Measurements from ENCODE around the gene MACROD2. TPM values are rescaled to one million over a fixed set of nuclear protein-coding genes. Genes with fewer than 3 reads are reported as not detected.

Gene MACROD2
- total RNA-seq, 1 experiment from 2014 or later = 1.6 TPM

DNA sequence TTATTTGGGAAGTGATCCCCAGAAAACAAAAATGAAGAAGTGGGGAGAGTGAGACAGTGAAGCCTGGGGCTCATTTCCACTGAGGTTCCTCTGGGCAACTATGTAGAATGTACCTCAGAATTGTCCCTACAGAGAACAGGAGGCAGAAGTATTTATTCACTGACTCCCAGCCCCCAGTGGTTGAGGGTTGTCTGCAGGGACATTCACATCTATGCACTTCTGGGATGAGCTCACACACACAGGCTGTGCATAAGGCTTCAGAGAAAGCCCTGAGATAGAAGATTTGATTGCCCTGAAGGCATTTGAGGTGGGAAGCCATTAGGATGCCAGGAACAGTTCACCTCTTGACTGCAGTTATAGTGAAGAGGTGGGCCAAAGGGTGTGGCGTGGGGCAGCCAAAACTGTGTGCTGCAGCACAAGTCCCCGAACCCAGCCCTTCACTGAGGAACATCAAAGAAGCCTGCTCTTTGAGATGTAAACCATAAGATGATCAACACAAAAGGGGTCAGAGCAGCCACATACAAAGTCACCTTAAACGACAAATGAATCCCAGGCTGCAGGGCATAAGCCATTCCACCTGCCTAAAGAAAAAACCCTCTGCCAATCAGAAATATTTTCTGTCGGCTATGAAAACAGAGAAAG lies 1195.9 kb downstream of the MACROD2 start:
- Histone ChIP-seq H2BK5ac (ENCODE audit: insufficient read length, low read length) (no peak overlapping the region), H4K8ac (replicated peaks; ENCODE audit: insufficient read length, low read depth, low read length) (no peak overlapping the region), H3K56ac (ENCODE audit: insufficient read length, low read depth, low read length) (no peak overlapping the region), H4K5ac (ENCODE audit: insufficient read length, low read depth, low read length) (no peak overlapping the region), H2BK20ac (ENCODE audit: low read depth, low read length, poor library complexity, severe bottlenecking) (no peak overlapping the region), H2BK120ac (ENCODE audit: low read depth, low read length, poor library complexity, severe bottlenecking) (no peak overlapping the region), H2AFZ (ENCODE audit: low read length) (no peak overlapping the region), H3K4me1 (ENCODE audit: insufficient read depth, low read length) (no peaks in the 10 kb centered on the region), H3K79me2 (ENCODE audit: insufficient read depth, low read length) (no peaks in the 10 kb centered on the region), H3K4me2 (ENCODE audit: insufficient read depth, insufficient read length, low read length) (no peak overlapping the region), H3K23me2 (ENCODE audit: insufficient read length, low read depth, low read length, poor library complexity, severe bottlenecking) (no peaks in the 10 kb centered on the region), H3K27ac (ENCODE audit: insufficient read length, low read depth, low read length) (no peak overlapping the region), H3K9ac (ENCODE audit: extremely low read depth, insufficient read length, low read length) (no peak overlapping the region), H3K9me3 (ENCODE audit: control insufficient read depth, low read depth, low read length) (no peaks in the 10 kb centered on the region), H4K91ac (ENCODE audit: insufficient read length, low read depth, low read length) (no peak overlapping the region), H2BK15ac (ENCODE audit: low read depth, low read length) (no peak overlapping the region), H3K79me1 (ENCODE audit: insufficient read depth, low read depth, low read length, poor library complexity, severe bottlenecking) (no peaks in the 10 kb centered on the region), H3K4ac (ENCODE audit: low read depth, low read length) (no peak overlapping the region), H3K14ac (ENCODE audit: insufficient read depth, low read length) (no peak overlapping the region), H3K18ac (ENCODE audit: insufficient read length, low read depth, low read length) (no peak overlapping the region), H4K20me1 (ENCODE audit: control insufficient read depth, insufficient read depth, insufficient read length) (no peaks in the 10 kb centered on the region), H3K27me3 (ENCODE audit: insufficient read depth, low read length) (no peaks in the 10 kb centered on the region; the same call in 1 of the 2 replicates), H3T11ph (ENCODE audit: low read length) (no peak overlapping the region), H2AK5ac (ENCODE audit: insufficient read length, low read length) (no peak overlapping the region), H3K23ac (ENCODE audit: insufficient read length, low read depth, low read length) (no peak overlapping the region), H2BK12ac (ENCODE audit: insufficient read length, low read depth, low read length) (no peak overlapping the region)
- Mint-ChIP-seq H3K36me3 (ENCODE audit: insufficient read depth in 1 of 3, low read depth in 3 of 3) (no peaks in the 10 kb centered on the region), H3K4me3 (no peak overlapping the region), H3K9me3 (no peaks in the 10 kb centered on the region), H3K4me1 (peaks cover 11% of the 10 kb centered on the region in 2 experiments), H3K27me3 (ENCODE audit: low read depth) (peaks cover 3% of the 10 kb centered on the region), H3K27ac (no peak overlapping the region)
- DNase-seq = no peak
- no CpG with 5 or more reads among the region's 4 CpGs for WGBS (ENCODE audit: extremely low coverage, insufficient read length, low lambda C conversion rate)
- TF ChIP-seq, protein P1, sequence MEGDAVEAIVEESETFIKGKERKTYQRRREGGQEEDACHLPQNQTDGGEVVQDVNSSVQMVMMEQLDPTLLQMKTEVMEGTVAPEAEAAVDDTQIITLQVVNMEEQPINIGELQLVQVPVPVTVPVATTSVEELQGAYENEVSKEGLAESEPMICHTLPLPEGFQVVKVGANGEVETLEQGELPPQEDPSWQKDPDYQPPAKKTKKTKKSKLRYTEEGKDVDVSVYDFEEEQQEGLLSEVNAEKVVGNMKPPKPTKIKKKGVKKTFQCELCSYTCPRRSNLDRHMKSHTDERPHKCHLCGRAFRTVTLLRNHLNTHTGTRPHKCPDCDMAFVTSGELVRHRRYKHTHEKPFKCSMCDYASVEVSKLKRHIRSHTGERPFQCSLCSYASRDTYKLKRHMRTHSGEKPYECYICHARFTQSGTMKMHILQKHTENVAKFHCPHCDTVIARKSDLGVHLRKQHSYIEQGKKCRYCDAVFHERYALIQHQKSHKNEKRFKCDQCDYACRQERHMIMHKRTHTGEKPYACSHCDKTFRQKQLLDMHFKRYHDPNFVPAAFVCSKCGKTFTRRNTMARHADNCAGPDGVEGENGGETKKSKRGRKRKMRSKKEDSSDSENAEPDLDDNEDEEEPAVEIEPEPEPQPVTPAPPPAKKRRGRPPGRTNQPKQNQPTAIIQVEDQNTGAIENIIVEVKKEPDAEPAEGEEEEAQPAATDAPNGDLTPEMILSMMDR (conservative IDR thresholded peaks at IDR 0.05) = no peak

Data from H9 (cell line).